Measurements from ENCODE around the gene MAP4K4. TPM values are rescaled to one million over a fixed set of nuclear protein-coding genes. Genes with fewer than 3 reads are reported as not detected.
"Not testable (repeated sequence)": the region's sequence is repeated elsewhere in the genome, so short reads cannot be mapped to it uniquely, and the experiment has no call there.

Gene MAP4K4
- total RNA-seq, 2 donors from 2014 or later: 69.1 to 71.5 TPM

GRCh38 chr2:101762451-101763171, 65.1 kb downstream of the MAP4K4 start:
- no peaks in the 10 kb centered on the region for H3K27me3 Mint-ChIP-seq
- H3K4me3 Mint-ChIP-seq: no peak overlapping the region
- H3K9me3 Mint-ChIP-seq: no peaks in the 10 kb centered on the region
- ATAC-seq (no peak), DNase-seq (ENCODE audit: low spot score) (no peak)
- H3K36me3 Mint-ChIP-seq: no peaks in the 10 kb centered on the region
- H3K27ac Mint-ChIP-seq: peak overlapping the region in 1 of 2 donors; percentile 5
- H3K4me1 Mint-ChIP-seq (ENCODE audit: low read depth in 2 of 2): peaks cover 39 to 54% of the 10 kb centered on the region in 2 donors

- no peaks in the 10 kb centered on the region for H3K36me3 Mint-ChIP-seq
- no peaks in the 10 kb centered on the region for H3K27me3 Mint-ChIP-seq
- H3K27ac Mint-ChIP-seq: peak overlapping the region in 1 of 2 donors; percentile 5
- ATAC-seq (peak; percentile 48 to 52), DNase-seq (ENCODE audit: low spot score) (no peak)
- no peak overlapping the region for H3K4me3 Mint-ChIP-seq
- H3K4me1 Mint-ChIP-seq (ENCODE audit: low read depth in 2 of 2): peaks cover 37 to 56% of the 10 kb centered on the region in 2 donors
- H3K9me3 Mint-ChIP-seq: no peaks in the 10 kb centered on the region
Measured at GRCh38 chr2:101763496-101764333, 66.2 kb downstream of the MAP4K4 start.

- H3K4me3 Mint-ChIP-seq: no peak overlapping the region
- no peaks in the 10 kb centered on the region for H3K27me3 Mint-ChIP-seq
- peaks cover 49 to 74% of the 10 kb centered on the region in 2 donors for H3K4me1 Mint-ChIP-seq (ENCODE audit: low read depth in 2 of 2)
- peak overlapping the region; percentile 37 to 45 for H3K27ac Mint-ChIP-seq
- ATAC-seq (no peak), DNase-seq (ENCODE audit: low spot score) (no peak)
- H3K36me3 Mint-ChIP-seq: no peaks in the 10 kb centered on the region
- no peaks in the 10 kb centered on the region for H3K9me3 Mint-ChIP-seq
Measured at GRCh38 chr2:101766337-101766736, 68.8 kb downstream of the MAP4K4 start.

DNA sequence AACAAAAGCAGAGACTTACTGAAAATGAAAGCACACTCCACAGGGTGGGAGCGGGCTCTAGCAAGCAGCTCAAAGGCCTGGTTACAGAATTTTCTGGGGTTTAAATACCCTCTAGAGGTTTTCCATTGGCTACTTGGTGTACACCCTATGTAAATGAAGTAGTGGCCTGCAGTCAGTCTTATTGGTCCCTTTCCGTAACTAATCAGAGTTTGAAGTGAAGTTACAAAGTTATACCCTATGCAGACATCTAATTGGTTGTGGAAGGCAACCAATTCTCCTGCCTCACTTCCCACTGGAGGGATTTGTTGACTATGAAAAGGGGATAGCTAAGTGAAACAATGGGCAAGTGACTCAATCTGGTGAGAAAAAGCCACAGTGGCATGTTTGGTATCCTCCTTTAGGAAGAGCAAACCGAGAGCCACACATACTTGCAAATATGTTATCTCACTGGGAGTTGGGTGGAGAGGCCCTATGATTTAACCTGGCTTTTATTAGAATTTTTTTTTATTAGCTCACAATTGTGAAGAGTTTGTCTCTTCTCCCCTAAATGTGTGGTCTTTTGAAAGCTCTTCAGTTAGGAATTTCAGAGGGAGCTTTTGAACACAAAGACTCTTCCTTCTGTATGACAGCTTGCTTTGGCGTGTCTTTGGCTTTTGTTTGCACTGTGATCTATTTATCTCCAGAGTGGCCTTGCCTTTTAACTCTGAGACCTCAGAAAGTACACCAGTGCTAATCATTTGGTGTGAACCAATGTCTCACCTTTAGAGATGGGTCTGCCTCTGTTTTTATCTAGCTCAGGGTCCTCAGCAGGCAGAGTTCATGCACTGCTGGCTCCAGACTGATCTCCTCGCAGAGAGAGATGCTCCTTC, 69.6 kb downstream of the MAP4K4 start:
- no peak for ATAC-seq
- H3K4me1 Mint-ChIP-seq (ENCODE audit: low read depth in 2 of 2): peaks cover 53 to 75% of the 10 kb centered on the region in 2 donors
- no peak overlapping the region for H3K4me3 Mint-ChIP-seq
- no peaks in the 10 kb centered on the region for H3K9me3 Mint-ChIP-seq
- H3K27me3 Mint-ChIP-seq: no peaks in the 10 kb centered on the region
- H3K27ac Mint-ChIP-seq: peak overlapping the region; percentile 37 to 45
- no peak for DNase-seq (ENCODE audit: low spot score)
- no peaks in the 10 kb centered on the region for H3K36me3 Mint-ChIP-seq

- H3K27ac Mint-ChIP-seq: peak overlapping the region; percentile 13 to 27
- H3K36me3 Mint-ChIP-seq: no peaks in the 10 kb centered on the region
- H3K4me1 Mint-ChIP-seq (ENCODE audit: low read depth in 2 of 2): peaks cover 51 to 73% of the 10 kb centered on the region in 2 donors
- H3K27me3 Mint-ChIP-seq: no peaks in the 10 kb centered on the region
- no peaks in the 10 kb centered on the region for H3K9me3 Mint-ChIP-seq
- DNase-seq (ENCODE audit: low spot score): no peak
- H3K4me3 Mint-ChIP-seq: peak overlapping the region; percentile 3
- ATAC-seq: no peak
Measured at GRCh38 chr2:101768556-101769220, 71.2 kb downstream of the MAP4K4 start.

DNA sequence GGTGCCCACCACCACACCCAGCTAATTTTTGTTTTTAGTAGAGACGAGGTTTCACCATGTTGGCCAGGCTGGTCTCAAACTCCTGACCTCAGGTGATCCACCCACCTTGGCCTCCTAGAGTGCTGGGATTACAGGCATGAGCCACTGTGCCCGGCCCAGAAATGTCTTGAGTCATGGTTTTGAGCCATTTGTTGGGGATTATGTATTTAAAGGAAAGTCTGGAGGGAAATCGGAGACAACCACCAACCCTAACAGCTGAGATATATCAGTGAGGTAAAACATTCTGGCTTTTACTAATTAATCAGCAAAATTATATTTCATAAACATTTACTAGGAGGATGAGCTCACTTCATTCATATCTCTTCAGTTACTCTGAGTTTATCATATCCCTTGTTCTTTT, 72.2 kb downstream of the MAP4K4 start:
- peak overlapping the region in 1 of 2 donors; percentile 27 for H3K27ac Mint-ChIP-seq
- not testable (repeated sequence) for ATAC-seq; H3K27me3 Mint-ChIP-seq; H3K4me3 Mint-ChIP-seq; H3K36me3 Mint-ChIP-seq; DNase-seq (ENCODE audit: low spot score); H3K9me3 Mint-ChIP-seq
- H3K4me1 Mint-ChIP-seq (ENCODE audit: low read depth in 2 of 2): peaks cover 55 to 72% of the 10 kb centered on the region in 2 donors

DNA sequence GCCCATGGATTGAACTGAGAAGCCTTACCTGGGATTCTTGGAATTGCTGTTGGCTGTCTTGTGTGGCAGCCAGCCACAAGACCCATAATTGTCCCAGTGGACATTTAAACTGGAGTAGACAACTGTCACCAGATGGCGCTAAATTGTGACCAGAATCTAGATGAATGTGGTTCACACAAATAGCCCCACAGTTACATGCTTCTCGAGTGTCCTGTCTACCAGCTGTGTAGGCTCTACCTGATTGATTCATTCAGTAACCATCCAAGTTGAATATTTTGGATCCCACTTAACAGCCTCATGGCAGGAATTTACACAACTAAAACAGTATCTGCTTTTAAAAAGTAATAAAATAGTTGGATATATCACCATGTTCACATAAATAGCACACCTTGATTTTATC, 73.2 kb downstream of the MAP4K4 start:
- Mint-ChIP-seq H3K4me1 (ENCODE audit: low read depth in 2 of 2) (peaks cover 62 to 82% of the 10 kb centered on the region in 2 donors), H3K9me3 (no peaks in the 10 kb centered on the region), H3K27ac (peak overlapping the region in 1 of 2 donors; percentile 41), H3K27me3 (no peaks in the 10 kb centered on the region), H3K36me3 (no peaks in the 10 kb centered on the region), H3K4me3 (no peak overlapping the region)
- DNase-seq (ENCODE audit: low spot score) (no peak), ATAC-seq (peak in 1 of 2 donors; percentile 48)

DNA sequence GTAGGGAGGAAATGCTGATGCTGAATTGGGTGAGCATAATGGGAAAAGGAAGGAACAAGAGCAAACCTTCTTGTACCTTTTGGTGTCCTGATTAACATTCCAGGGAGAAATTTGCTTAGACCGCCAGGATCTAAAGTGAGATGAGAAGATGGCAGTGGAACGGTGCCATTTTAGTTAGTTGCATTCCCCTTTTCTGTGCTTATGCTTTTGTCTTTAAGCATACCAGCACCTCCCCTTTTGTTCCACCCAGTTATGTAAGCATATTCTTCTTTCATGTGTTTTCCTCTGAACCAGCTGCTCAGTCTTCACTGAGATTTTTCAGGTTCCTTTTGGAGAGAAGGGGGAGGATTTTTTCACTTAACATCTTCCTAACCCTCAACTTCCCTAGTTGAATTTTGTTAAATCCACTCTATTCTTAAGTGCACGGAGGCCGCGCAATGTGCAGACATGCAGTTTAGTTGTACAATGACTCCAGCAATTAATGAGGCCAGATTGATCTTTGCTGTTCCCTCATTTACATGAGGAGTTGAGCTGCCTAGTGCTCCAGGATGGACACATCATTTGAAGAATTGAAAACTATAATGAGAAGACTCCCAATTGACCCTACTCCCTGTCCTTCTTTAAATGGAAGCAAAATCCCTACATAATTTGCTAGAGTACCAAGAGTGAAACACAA, 73.9 kb downstream of the MAP4K4 start:
- no peak for DNase-seq (ENCODE audit: low spot score)
- no peak for ATAC-seq
- Mint-ChIP-seq H3K27ac (no peak overlapping the region), H3K27me3 (no peaks in the 10 kb centered on the region), H3K4me3 (no peak overlapping the region), H3K4me1 (ENCODE audit: low read depth in 2 of 2) (peaks cover 59 to 80% of the 10 kb centered on the region in 2 donors), H3K36me3 (no peaks in the 10 kb centered on the region), H3K9me3 (no peaks in the 10 kb centered on the region)

- DNase-seq (ENCODE audit: low spot score): no peak
- peak overlapping the region in 1 of 2 donors; percentile 32 for H3K27ac Mint-ChIP-seq
- H3K4me3 Mint-ChIP-seq: no peak overlapping the region
- no peaks in the 10 kb centered on the region for H3K9me3 Mint-ChIP-seq
- peaks cover 55 to 75% of the 10 kb centered on the region in 2 donors for H3K4me1 Mint-ChIP-seq (ENCODE audit: low read depth in 2 of 2)
- no peak for ATAC-seq
- no peaks in the 10 kb centered on the region for H3K36me3 Mint-ChIP-seq
- H3K27me3 Mint-ChIP-seq: no peaks in the 10 kb centered on the region
Measured at GRCh38 chr2:101771910-101772321, 74.4 kb downstream of the MAP4K4 start.

GRCh38 chr2:101773137-101773536, 75.6 kb downstream of the MAP4K4 start:
- Mint-ChIP-seq H3K36me3 (no peaks in the 10 kb centered on the region), H3K27me3 (no peaks in the 10 kb centered on the region), H3K9me3 (no peaks in the 10 kb centered on the region), H3K4me3 (no peak overlapping the region), H3K27ac (no peak overlapping the region), H3K4me1 (ENCODE audit: low read depth in 2 of 2) (peaks cover 50 to 75% of the 10 kb centered on the region in 2 donors)
- DNase-seq (ENCODE audit: low spot score) (no peak), ATAC-seq (no peak)

- not testable (repeated sequence) for H3K9me3 Mint-ChIP-seq; DNase-seq (ENCODE audit: low spot score); H3K4me3 Mint-ChIP-seq; H3K36me3 Mint-ChIP-seq; H3K27me3 Mint-ChIP-seq; H3K27ac Mint-ChIP-seq; ATAC-seq
- peaks cover 49 to 73% of the 10 kb centered on the region in 2 donors for H3K4me1 Mint-ChIP-seq (ENCODE audit: low read depth in 2 of 2)
Measured at GRCh38 chr2:101773961-101774360, 76.5 kb downstream of the MAP4K4 start.

DNA sequence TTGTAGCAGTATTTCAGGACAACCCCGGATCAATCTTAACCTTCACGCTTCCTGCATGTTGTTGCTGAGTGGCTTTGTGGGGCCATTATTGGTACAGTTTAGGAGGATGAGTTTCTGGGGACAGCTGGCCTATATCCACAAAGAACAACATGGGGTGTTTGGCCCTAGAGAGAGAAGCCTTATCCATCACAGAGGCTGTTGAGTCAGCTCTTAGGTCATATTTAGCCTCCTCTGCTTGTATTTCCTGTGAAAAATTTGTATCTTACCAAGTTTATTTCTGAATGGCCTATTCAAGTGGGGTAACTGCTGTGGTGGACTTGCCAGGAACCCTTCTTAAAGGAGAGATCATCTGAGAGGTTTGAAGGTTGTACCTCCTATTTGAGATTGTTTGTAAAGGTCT, 77.6 kb downstream of the MAP4K4 start:
- ATAC-seq: peak in 1 of 2 donors; percentile 68
- no peaks in the 10 kb centered on the region for H3K27me3 Mint-ChIP-seq

More for the DNA sequence above, 77.6 kb downstream of the MAP4K4 start:
- Mint-ChIP-seq H3K4me1 (ENCODE audit: low read depth in 2 of 2) (peaks cover 52 to 75% of the 10 kb centered on the region in 2 donors), H3K9me3 (no peaks in the 10 kb centered on the region), H3K27ac (peak overlapping the region in 1 of 2 donors; percentile 63), H3K4me3 (no peak overlapping the region), H3K36me3 (no peaks in the 10 kb centered on the region)
- no peak for DNase-seq (ENCODE audit: low spot score)

Measured in natural killer cell treated with Interleukin-12 subunit alpha and Interleukin-12 subunit beta and Interleukin-15 and Interleukin-18, amount 100 ng/mL, for 72 hours (primary cell).